BE2C (cell line): ENCODE measurements around the gene ANO10.

ENCODE experiments used
- DNase-seq: peaks from one replicate; pipeline ENCODE4 v3.0.0-alpha.2; 2020
- H3K27me3 ChIP-seq: fragments of 250-450 bp; sonication (Bioruptor Pico); 2 replicates; pipeline ENCODE4 v1.5.1; 2020; ENCODE audit warnings: mild to moderate bottlenecking
- H3K36me3 ChIP-seq: fragments of 250-450 bp; sonication (Bioruptor Pico); 2 replicates; pipeline ENCODE4 v1.5.1; 2020; ENCODE audit warnings: mild to moderate bottlenecking
- H3K4me1 ChIP-seq: fragments of 250-450 bp; sonication (Bioruptor Pico); 2 replicates; pipeline ENCODE4 v1.5.1; 2020
- H3K4me3 ChIP-seq: 2 replicates; pipeline ENCODE4 v1.5.1; 2011; ENCODE audit warnings: low read depth, low read length
- H3K9me3 ChIP-seq: fragments of 250-450 bp; sonication (Bioruptor Pico); 2 replicates; pipeline ENCODE4 v1.5.1; 2020
- TF ChIP-seq, protein P1 (sequence below): IDR thresholded peaks from 2 replicates; pipeline ENCODE4 v1.5.1; 2012; ENCODE audit warnings: mild to moderate bottlenecking, low read depth, low read length

The ANO10 gene

GRCh38 chr3:43539321-43539720, 82.5 kb downstream of the ANO10 start:
- Histone ChIP-seq H3K4me1 (no peaks in the 10 kb centered on the region), H3K36me3 (no peaks in the 10 kb centered on the region), H3K9me3 (no peaks in the 10 kb centered on the region), H3K4me3 (no peak overlapping the region), H3K27me3 (no peaks in the 10 kb centered on the region)
- TF ChIP-seq, protein P1, sequence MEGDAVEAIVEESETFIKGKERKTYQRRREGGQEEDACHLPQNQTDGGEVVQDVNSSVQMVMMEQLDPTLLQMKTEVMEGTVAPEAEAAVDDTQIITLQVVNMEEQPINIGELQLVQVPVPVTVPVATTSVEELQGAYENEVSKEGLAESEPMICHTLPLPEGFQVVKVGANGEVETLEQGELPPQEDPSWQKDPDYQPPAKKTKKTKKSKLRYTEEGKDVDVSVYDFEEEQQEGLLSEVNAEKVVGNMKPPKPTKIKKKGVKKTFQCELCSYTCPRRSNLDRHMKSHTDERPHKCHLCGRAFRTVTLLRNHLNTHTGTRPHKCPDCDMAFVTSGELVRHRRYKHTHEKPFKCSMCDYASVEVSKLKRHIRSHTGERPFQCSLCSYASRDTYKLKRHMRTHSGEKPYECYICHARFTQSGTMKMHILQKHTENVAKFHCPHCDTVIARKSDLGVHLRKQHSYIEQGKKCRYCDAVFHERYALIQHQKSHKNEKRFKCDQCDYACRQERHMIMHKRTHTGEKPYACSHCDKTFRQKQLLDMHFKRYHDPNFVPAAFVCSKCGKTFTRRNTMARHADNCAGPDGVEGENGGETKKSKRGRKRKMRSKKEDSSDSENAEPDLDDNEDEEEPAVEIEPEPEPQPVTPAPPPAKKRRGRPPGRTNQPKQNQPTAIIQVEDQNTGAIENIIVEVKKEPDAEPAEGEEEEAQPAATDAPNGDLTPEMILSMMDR: no peak
- no peak for DNase-seq

DNA sequence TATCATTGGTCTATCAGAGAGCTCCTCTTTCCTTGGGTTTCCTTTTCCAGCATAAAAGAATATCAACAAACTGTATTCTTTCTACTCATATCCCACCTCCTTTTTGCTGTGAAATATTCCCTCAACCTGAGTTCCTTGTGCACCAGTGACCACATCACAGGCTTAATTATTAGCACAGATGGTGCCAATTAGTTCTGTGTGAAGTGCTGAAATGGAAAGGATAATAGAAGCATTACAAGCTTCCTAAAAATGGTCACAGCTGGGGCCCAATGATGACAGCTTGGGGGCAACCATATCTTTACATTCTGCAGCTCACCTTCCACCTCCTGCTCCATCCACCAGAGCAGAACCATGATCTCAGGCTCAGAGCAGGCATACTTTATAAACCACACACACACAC, 84.6 kb downstream of the ANO10 start:
- TF ChIP-seq, protein P1: no peak
- DNase-seq: no peak
- H3K27me3 ChIP-seq: no peaks in the 10 kb centered on the region
- no peaks in the 10 kb centered on the region for H3K4me1 ChIP-seq
- no peaks in the 10 kb centered on the region for H3K9me3 ChIP-seq
- no peak overlapping the region for H3K4me3 ChIP-seq
- H3K36me3 ChIP-seq: no peaks in the 10 kb centered on the region

- Histone ChIP-seq H3K9me3 (no peaks in the 10 kb centered on the region), H3K27me3 (no peaks in the 10 kb centered on the region), H3K4me1 (no peaks in the 10 kb centered on the region), H3K4me3 (no peak overlapping the region), H3K36me3 (no peaks in the 10 kb centered on the region)
- DNase-seq: no peak
- TF ChIP-seq, protein P1: no peak
Measured at GRCh38 chr3:43534675-43535074, 87.1 kb downstream of the ANO10 start.

- TF ChIP-seq, protein P1: no peak
- Histone ChIP-seq H3K9me3 (no peaks in the 10 kb centered on the region), H3K27me3 (no peaks in the 10 kb centered on the region), H3K4me1 (no peaks in the 10 kb centered on the region), H3K4me3 (no peak overlapping the region), H3K36me3 (no peaks in the 10 kb centered on the region)
- DNase-seq: no peak
Measured at GRCh38 chr3:43533009-43533408, 88.8 kb downstream of the ANO10 start.

DNA sequence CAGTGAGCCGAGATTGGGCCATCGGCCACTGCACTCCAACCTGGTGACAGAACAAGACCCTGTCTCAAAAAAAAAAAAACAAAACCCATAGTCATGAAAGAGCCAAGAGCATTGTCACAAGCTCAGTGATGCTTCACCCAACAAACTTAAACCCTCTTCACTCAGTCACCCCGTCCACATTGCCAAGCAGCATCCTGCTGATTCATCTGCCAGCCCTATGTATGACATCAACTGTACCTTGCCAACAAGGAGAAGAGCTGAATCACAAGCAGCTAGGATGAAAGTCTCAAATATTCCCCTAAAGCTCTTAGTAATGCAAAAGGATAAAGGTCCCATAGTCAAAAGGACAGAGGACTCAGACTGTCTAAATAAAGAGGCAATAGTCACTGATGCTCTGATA, 90.0 kb downstream of the ANO10 start:
- TF ChIP-seq, protein P1: no peak
- DNase-seq: no peak
- H3K27me3 ChIP-seq: no peaks in the 10 kb centered on the region

GRCh38 chr3:43528498-43529099, 93.2 kb downstream of the ANO10 start:
- Histone ChIP-seq H3K9me3 (no peaks in the 10 kb centered on the region), H3K36me3 (no peaks in the 10 kb centered on the region), H3K4me3 (no peak overlapping the region), H3K4me1 (no peaks in the 10 kb centered on the region), H3K27me3 (no peaks in the 10 kb centered on the region)
- TF ChIP-seq, protein P1: no peak
- DNase-seq: no peak

More for the DNA sequence above, 90.0 kb downstream of the ANO10 start:
- Histone ChIP-seq H3K4me3 (no peak overlapping the region), H3K4me1 (no peaks in the 10 kb centered on the region), H3K36me3 (no peaks in the 10 kb centered on the region), H3K9me3 (no peaks in the 10 kb centered on the region)
